Raji (cell line): ENCODE data around the gene GNPTG.

Experiments
- POLR2A ChIP-seq: IDR thresholded peaks from 2 replicates; pipeline ENCODE4 v1.6.1; 2011; ENCODE audit warnings: low read depth, low read length, control low read depth; ENCODE audit not compliant: insufficient read depth

The GNPTG gene

GRCh38 chr16:1338855-1339675 lies 12.7 kb upstream of the GNPTG start:
- TF ChIP-seq POLR2A: no peak

- TF ChIP-seq POLR2A: no peak
Observed at GRCh38 chr16:1340730-1341494, 10.8 kb upstream of the GNPTG start.

- TF ChIP-seq POLR2A: no peak
Observed at GRCh38 chr16:1341495-1342420, 10.0 kb upstream of the GNPTG start.

- peak; percentile 34; the same call in 1 of the 2 replicates for TF ChIP-seq POLR2A
Observed at GRCh38 chr16:1342526-1343427, 9.0 kb upstream of the GNPTG start.

- TF ChIP-seq POLR2A: no peak
Observed at GRCh38 chr16:1343428-1344242, 8.1 kb upstream of the GNPTG start.

- no peak for TF ChIP-seq POLR2A
Observed at GRCh38 chr16:1344499-1344898, 7.2 kb upstream of the GNPTG start.

GRCh38 chr16:1345087-1345486 lies 6.6 kb upstream of the GNPTG start:
- no peak for TF ChIP-seq POLR2A

- TF ChIP-seq POLR2A: no peak
Observed at GRCh38 chr16:1345651-1346421, 5.9 kb upstream of the GNPTG start.

GRCh38 chr16:1346422-1347285 lies 5.1 kb upstream of the GNPTG start:
- TF ChIP-seq POLR2A: peak; percentile 17; the same call in 1 of the 2 replicates

GRCh38 chr16:1347286-1347855 lies 4.4 kb upstream of the GNPTG start:
- TF ChIP-seq POLR2A: no peak

GRCh38 chr16:1347962-1348361 lies 3.8 kb upstream of the GNPTG start:
- no peak for TF ChIP-seq POLR2A

- TF ChIP-seq POLR2A: no peak
Observed at GRCh38 chr16:1348441-1348840, 3.3 kb upstream of the GNPTG start.

- TF ChIP-seq POLR2A: no peak
Observed at GRCh38 chr16:1348926-1349325, 2.8 kb upstream of the GNPTG start.
